ENCODE measurements around the gene ZFYVE9.
"Not testable (repeated sequence)": the region's sequence is repeated elsewhere in the genome, so short reads cannot be mapped to it uniquely, and the experiment has no call there.

The ZFYVE9 gene

GRCh38 chr1:52141513-52142219, at the start of gene ZFYVE9:
TSS of gene ZFYVE9 (plus strand) at chr1:52142089. CDS start at chr1:52233207, 91,118 bp downstream.
- DNase-seq, result peak; percentile 50

GRCh38 chr1:52094300-52094699, 47.6 kb upstream of the ZFYVE9 start:
- not testable (repeated sequence) for DNase-seq

- no peak for DNase-seq
Measured at GRCh38 chr1:52096216-52096615, 45.7 kb upstream of the ZFYVE9 start.

- no peak for DNase-seq
Measured at GRCh38 chr1:52098139-52098871, 43.6 kb upstream of the ZFYVE9 start.

GRCh38 chr1:52102336-52103013, 39.4 kb upstream of the ZFYVE9 start:
- DNase-seq, result no peak

GRCh38 chr1:52111492-52111891, 30.4 kb upstream of the ZFYVE9 start:
- no peak for DNase-seq

- no peak for DNase-seq
Measured at GRCh38 chr1:52112489-52112888, 29.4 kb upstream of the ZFYVE9 start.

- no peak for DNase-seq
Measured at GRCh38 chr1:52119301-52120079, 22.4 kb upstream of the ZFYVE9 start.

GRCh38 chr1:52122384-52122783, 19.5 kb upstream of the ZFYVE9 start:
- DNase-seq, result no peak

- DNase-seq, result no peak
Measured at GRCh38 chr1:52123622-52124021, 18.3 kb upstream of the ZFYVE9 start.

GRCh38 chr1:52125736-52126359, 16.0 kb upstream of the ZFYVE9 start:
- DNase-seq, result no peak

- no peak for DNase-seq
Measured at GRCh38 chr1:52127181-52128180, 14.4 kb upstream of the ZFYVE9 start.

GRCh38 chr1:52139817-52140540, 1.9 kb upstream of the ZFYVE9 start:
- no peak for DNase-seq

- no peak for DNase-seq
Measured at GRCh38 chr1:52140633-52141512, 1.0 kb upstream of the ZFYVE9 start.

GRCh38 chr1:52142220-52143183, 613 bp downstream of the ZFYVE9 start:
- peak; percentile 52 for DNase-seq

- DNase-seq, result no peak
Measured at GRCh38 chr1:52145137-52145536, 3.2 kb downstream of the ZFYVE9 start.

GRCh38 chr1:52150445-52150844, 8.6 kb downstream of the ZFYVE9 start:
- not testable (repeated sequence) for DNase-seq

- DNase-seq, result no peak
Measured at GRCh38 chr1:52150946-52151345, 9.1 kb downstream of the ZFYVE9 start.

Data from NCI-H510A (cell line).